Lower leg skin (tissue), 4 donors: Measurements from ENCODE around the gene DGKD. TPM values are rescaled to one million over a fixed set of nuclear protein-coding genes. Genes with fewer than 3 reads are reported as not detected.

Experiments used
- DNase-seq, 2 donors: peaks; one replicate each; pipeline ENCODE4 v3.0.0-alpha.2; 2019; ENCODE audit warnings: low spot score in 2 of 2
- H3K4me3 ChIP-seq: fragments of 200-600 bp; sonication (generic); 2 replicates; pipeline ENCODE4 v1.5.1; 2017; ENCODE audit warnings: mild to moderate bottlenecking, low read depth; ENCODE audit not compliant: poor library complexity, severe bottlenecking
- CTCF ChIP-seq, 3 donors: fragments of 450-650 bp; IDR thresholded peaks; one replicate each; pipeline ENCODE4 v1.5.1; 2016; ENCODE audit warnings: antibody characterized with exemption in 3 of 3, mild to moderate bottlenecking in 3 of 3, moderate library complexity in 2 of 3
- POLR2A ChIP-seq, 2 donors: fragments of 450-650 bp; IDR thresholded peaks; one replicate each; pipeline ENCODE4 v1.6.1; 2016 to 2017; ENCODE audit warnings: antibody characterized with exemption in 2 of 2, mild to moderate bottlenecking in 1 of 2, moderate library complexity in 1 of 2
- WGBS, 2 donors: methylation state at CpG; one replicate each; pipeline ENCODE4 v1.1.5; 2018; 5-methylcytosine and 5-hydroxymethylcytosine counted together
- intact Hi-C: fragments of 100-400 bp; cut with DNase I; formaldehyde crosslinking; loops from one replicate; pipeline ENCODE4 v1.15.0; 2023; ENCODE audit warnings: low total_unique reads
- total RNA-seq, 4 donors: library from RNA; depleted of rRNA; stranded (reverse); fragments of >200 nt; gene quantifications; one replicate each; pipeline ENCODE4 v1.1.0, GENCODE V29; 2016

Gene DGKD
- total RNA-seq, 4 donors from 2014 or later: 5.8 to 15.2 (median 7.8) TPM

- 91% methylated on average over 20 of the region's 20 CpGs for WGBS, 2 donors
- intact Hi-C loops: no loop called here
These were observed 75.0 kb downstream of the DGKD start for GRCh38 chr2:233429175-233429897.

GRCh38 chr2:233430081-233430480 is 75.8 kb downstream of the DGKD start:
- peak in 1 of 2 donors; percentile 0 for DNase-seq
- intact Hi-C loops: no loop called here
- WGBS, 2 donors: 46 to 55% methylated on average over 4 of the region's 4 CpGs

More at GRCh38 chr2:233429175-233429897, 75.0 kb downstream of the DGKD start:
- peak in 1 of 2 donors; percentile 37 for DNase-seq
- H3K4me3 ChIP-seq: no peak overlapping the region
- TF ChIP-seq POLR2A (IDR thresholded peaks at IDR 0.05) (no peak), CTCF (IDR thresholded peaks at IDR 0.05) (no peak)

GRCh38 chr2:233430651-233431050 is 76.4 kb downstream of the DGKD start:
- no peak overlapping the region for H3K4me3 ChIP-seq
- intact Hi-C loops: no loop called here
- no peak for TF ChIP-seq CTCF (IDR thresholded peaks at IDR 0.05)
- no peak for TF ChIP-seq POLR2A (IDR thresholded peaks at IDR 0.05)
- DNase-seq: no peak
- 98 to 100% methylated on average over 1 of the region's 1 CpG for WGBS, 2 donors

More at GRCh38 chr2:233430081-233430480, 75.8 kb downstream of the DGKD start:
- TF ChIP-seq CTCF (IDR thresholded peaks at IDR 0.05) (no peak), POLR2A (IDR thresholded peaks at IDR 0.05) (no peak)
- no peak overlapping the region for H3K4me3 ChIP-seq

- TF ChIP-seq CTCF (IDR thresholded peaks at IDR 0.05) (no peak), POLR2A (IDR thresholded peaks at IDR 0.05) (no peak)
- H3K4me3 ChIP-seq: no peak overlapping the region
- intact Hi-C loops: no loop called here
- no peak for DNase-seq
- 91 to 98% methylated on average over 2 of the region's 2 CpGs for WGBS, 2 donors
These were observed 78.7 kb downstream of the DGKD start for GRCh38 chr2:233433029-233433428.

GRCh38 chr2:233433794-233434193 is 79.5 kb downstream of the DGKD start:
- intact Hi-C loops: no loop called here
- 95 to 98% methylated on average over 1 of the region's 1 CpG for WGBS, 2 donors
- DNase-seq: no peak
- no peak overlapping the region for H3K4me3 ChIP-seq
- no peak for TF ChIP-seq POLR2A (IDR thresholded peaks at IDR 0.05)
- no peak for TF ChIP-seq CTCF (IDR thresholded peaks at IDR 0.05)
